Ramos (cell line): ENCODE results near the gene ELMO2.

Source experiments
- in situ Hi-C: fragments of 300-500 bp; cut with MboI; formaldehyde crosslinking; loops from one replicate; pipeline ENCODE4 v1.14.3; 2022; ENCODE audit warnings: low sequenced_read_pairs; ENCODE audit not compliant: unreplicated experiment

ELMO2 gene

GRCh38 chr20:46341074-46342009 is 65.1 kb downstream of the ELMO2 start:
- in situ Hi-C loops = no loop called here

DNA sequence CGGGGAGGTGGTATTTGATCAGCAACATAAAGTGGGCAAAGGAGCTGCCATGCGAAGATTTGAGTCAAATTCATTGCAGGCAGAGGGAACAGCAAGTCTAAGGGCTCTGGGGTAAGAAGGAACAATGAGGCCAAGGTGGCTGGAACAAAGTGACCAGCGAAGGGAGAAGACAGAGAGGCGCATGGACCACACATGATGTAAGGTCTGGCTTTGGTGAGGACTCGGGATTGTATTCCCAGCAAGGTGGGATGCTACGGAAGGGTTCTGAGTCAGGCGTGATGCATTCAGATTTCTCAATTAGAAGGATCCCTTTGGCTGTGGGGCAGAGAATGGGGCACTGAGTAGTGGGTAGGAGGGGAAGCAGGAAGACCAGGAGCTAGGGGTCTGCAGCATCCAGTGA is 67.4 kb downstream of the ELMO2 start:
- in situ Hi-C loops = no loop called here

DNA sequence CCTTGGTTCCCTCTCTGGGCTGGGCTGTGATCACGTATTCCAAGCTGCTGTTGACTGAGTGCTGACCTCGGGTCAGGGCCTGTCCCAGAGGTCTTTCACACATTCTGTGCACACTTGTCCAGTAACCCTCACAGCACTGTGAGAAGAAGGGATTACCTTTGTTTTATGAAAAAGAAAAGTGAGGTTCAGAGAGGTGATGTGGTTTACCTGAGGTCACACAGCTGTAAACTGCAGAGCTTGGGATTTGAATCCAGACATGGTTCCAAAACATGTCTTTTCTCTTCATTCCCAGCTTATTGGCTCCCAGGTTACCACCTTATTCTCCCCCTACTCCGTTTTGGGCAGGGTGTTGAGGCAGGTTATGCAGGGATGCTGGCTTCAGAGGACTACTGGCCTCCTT is 69.7 kb downstream of the ELMO2 start:
- in situ Hi-C loops = no loop called here

- in situ Hi-C loops = no loop called here
These were observed 72.0 kb downstream of the ELMO2 start for GRCh38 chr20:46334303-46334904.

- in situ Hi-C loops = no loop called here
These were observed 73.0 kb downstream of the ELMO2 start for GRCh38 chr20:46333161-46333991.

DNA sequence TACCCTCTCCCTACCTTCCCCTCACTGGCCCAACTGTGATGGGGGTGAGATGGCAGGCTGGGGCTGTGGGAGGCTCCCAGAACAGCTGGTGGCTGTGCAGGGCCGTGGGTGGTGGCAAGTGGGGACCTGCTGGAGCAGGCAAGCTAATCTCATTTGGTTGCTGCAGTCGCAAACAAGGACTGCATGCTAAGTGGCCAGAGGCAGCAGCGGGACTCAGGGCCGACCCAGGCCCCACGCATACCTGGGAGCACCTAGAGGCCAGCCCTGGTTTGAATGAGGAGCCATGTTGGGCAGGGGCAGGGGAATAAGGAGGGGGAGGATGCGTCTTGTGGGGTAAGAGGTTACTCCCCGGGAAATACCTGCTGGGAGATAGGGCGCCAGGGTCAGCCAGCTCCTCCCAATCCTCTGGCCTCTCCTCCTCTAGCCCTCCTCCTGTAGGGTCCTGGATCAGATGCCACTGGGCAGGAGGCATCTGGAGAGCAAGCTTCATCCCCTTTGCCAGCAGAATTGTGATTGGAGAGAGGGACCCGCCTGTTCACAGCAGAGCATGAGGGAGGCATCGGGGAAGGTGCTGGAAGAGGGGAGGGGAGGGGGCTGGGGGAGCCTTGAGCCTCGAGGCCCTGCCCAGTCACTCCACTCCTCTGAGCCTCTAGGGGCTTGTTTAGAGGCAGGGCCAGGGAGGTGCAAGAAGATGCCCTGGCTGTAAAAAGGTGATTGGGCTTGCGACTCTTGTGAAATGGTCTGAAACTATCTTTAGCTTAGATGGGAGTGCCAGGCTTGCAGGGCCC is 73.8 kb downstream of the ELMO2 start:
- in situ Hi-C loops = no loop called here

DNA sequence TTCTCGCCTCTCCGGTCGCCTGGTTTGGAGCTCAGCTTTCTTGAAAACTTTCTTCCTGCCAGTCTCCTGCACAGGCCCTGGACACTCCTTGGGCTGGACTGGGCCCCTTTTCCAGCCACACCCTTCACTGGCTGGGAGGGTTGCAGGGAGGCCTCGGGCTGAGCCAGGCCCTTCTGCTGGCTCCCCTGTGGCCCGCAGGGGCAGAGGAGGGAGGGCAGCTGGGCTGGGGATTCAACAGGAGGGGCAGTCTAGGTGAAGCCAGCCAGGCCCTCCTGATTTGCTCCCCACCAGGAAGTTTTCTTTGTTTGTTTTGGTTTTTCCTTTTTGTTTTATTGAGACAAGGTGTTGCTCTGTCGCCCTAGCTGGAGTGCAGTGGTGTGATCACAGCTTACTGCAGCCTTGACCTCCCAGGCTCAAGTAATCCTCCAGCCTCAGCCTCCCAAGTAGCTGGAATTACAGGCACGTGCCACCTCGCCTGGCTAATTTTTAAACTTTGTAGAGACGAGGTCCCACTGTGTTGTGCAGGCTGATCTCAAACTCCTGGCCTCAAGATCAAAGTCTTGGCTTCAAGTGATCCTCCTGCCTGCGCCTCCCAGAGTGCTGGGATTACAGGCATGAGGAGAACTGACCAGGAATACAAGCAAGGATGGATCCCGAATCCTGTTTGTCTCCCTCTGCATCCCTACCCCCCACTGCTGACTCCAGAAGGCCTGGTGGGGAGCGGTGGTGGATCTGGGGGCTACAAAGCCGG is 74.6 kb downstream of the ELMO2 start:
- in situ Hi-C loops = no loop called here

GRCh38 chr20:46330831-46331371 is 75.5 kb downstream of the ELMO2 start:
- in situ Hi-C loops = no loop called here

DNA sequence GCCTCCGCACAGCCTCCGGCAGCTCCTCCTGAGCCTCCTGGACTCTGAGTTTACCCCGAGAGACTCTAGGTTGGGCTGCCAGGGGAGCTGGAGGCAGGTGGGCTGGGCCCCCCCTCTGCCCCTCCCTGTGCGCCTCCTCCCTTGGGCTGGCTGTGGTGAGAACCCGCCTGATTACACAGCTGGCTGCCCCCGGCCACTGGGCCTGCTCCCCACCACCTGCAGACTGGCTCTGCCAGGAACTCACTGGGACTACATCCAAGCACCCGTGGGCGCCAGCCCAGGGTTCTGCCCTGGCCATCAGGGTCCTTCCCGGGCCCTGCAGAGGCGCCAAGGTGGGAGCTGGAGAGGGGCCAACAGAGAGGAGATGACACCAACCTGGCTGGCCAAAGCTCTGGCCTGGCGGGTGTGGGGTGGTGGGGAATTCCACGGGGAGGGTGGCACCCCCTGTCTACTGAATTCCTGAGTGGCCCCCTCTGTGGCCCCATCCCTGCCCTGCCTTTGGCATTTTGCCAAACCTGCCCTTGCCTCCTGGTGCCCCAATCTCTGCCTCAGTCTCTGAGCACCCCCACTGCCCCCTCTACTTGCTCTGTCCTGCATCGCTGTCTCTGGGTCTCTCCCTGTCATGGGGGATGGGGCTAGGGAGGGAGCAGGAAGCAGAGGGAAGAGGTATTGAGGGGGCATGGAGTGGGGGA is 76.2 kb downstream of the ELMO2 start:
- in situ Hi-C loops = no loop called here

GRCh38 chr20:46328200-46328882 is 78.1 kb downstream of the ELMO2 start:
- in situ Hi-C loops = no loop called here

DNA sequence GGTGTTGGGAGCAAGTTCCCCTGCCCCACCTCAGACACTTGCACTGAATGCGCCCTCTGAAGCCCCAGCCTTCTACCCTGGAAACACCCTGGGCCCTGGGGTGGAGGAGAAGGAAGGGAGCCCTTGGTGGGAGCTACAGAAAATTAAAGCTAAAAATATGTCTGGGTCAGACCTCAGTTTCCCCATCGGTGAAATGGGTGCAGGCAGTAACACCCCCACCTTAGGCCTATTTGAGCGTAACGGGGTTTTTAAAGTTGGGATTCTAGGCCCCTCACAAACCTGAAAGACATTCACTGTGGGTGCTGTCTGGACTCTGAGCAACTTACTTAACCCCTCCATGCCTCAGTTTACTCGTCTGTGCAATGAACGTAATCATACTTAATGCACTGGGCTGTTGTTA is 78.9 kb downstream of the ELMO2 start:
- in situ Hi-C loops = no loop called here

- in situ Hi-C loops = no loop called here
These were observed 80.6 kb downstream of the ELMO2 start for GRCh38 chr20:46325789-46326188.

DNA sequence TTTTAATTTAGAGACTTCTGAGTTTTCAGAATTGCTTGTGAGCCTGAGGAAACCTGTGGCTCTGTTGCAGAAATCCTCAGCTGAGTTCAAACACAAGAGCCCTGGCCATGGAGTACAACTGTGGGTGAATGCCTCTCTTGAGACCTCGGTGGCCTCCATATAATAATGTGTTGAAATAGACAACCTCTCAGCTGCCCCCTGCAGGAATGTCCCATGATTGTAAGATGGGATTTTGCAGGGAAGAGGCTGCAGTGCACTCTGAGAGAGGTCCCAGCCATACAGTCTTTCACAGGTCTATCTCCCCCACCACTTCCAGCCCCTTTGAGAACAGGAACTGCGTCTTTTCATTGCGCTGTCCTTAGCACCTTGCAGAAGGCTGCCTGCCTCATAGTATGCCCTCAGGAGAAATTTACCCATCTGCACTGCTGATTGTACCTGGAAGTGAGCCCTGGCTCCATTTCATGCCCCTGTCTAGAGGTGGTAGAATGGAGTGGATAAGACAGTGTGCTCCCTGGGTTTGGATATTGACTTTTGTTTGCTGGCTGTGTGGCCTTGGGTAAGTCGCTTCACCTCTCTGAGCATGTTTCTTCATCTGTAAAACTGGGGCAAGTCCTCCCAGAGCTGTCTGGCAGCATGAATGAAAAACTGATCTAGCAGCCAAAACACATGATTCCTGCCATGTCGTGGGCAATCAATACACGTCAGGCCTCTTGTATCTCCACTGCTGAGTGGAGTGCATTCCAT is 81.3 kb downstream of the ELMO2 start:
- in situ Hi-C loops = no loop called here

DNA sequence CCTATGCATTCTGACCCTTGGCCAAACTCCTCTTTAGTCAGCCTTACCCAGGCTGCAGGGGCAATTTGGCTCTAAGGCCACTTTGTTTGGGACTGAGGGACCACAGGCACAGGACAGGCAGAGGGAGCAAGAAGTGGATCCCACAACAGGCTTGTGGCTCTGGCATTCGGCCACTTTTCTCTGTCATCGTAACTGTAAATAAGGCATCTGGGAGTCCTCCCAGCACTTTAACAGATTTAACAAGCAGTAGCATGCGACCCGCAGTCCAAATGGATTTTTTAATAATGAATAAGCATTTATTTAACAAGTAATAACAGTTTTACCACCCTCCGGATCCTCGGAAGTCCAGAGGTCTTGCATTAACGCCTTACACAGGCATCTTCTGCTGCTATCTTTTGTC is 82.0 kb downstream of the ELMO2 start:
- in situ Hi-C loops = no loop called here

- in situ Hi-C loops = no loop called here
These were observed 82.9 kb downstream of the ELMO2 start for GRCh38 chr20:46323557-46323956.

- in situ Hi-C loops = no loop called here
These were observed 83.8 kb downstream of the ELMO2 start for GRCh38 chr20:46322641-46323040.

DNA sequence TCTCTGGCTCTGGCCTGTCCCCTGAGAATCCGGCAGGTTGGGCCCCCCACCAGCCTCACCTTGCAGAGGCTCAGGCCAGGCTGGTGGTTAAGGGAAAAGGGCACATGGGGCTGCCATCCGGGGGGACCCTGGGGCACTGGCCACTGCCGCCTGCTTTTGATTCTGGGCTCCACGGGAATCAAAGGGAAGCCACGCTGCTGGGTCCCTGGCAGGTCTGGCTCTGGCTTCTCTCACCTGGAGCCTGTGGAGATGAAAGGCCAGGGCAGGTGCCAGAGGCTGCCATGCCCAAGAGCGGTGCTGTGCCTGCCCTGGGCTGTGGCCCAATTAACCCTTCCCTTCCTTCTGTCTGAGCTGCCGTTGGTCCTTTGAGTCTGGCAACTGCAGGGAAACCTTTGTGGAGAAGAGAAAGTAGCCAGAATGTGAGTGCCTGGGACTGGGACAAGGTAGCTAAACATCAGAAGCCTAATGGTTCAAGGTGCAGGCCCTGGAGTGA is 88.7 kb downstream of the ELMO2 start:
- in situ Hi-C loops = no loop called here
